Fibroblast of the aortic adventitia (primary cell): ENCODE results near the gene TMEM205. TPM values are rescaled to one million over a fixed set of nuclear protein-coding genes. Genes with fewer than 3 reads are reported as not detected.
"Not testable (repeated sequence)": the region's sequence is repeated elsewhere in the genome, so short reads cannot be mapped to it uniquely, and the experiment has no call there.

Source experiments
- DNase-seq: peaks from one replicate; pipeline ENCODE4 v3.0.0-alpha.2; 2010; ENCODE audit warnings: low read depth
- H3K4me3 ChIP-seq: 2 replicates; pipeline ENCODE4 v1.5.1; 2011; ENCODE audit warnings: low read depth, mild to moderate bottlenecking, control low read depth, low read length, moderate library complexity
- total RNA-seq: library from RNA; depleted of rRNA; stranded (reverse); fragments of >200 nt; gene quantifications from 2 replicates; pipeline ENCODE4 v1.2.3, GENCODE V29; 2012; ENCODE audit warnings: low replicate concordance
- TF ChIP-seq, protein P1 (sequence below): IDR thresholded peaks from 2 replicates; pipeline ENCODE4 v1.5.1; 2011; ENCODE audit warnings: mild to moderate bottlenecking, low read length, control low read depth, inconsistent platforms; ENCODE audit not compliant: insufficient read depth

Gene TMEM205
- total RNA-seq, 1 donor: 79.6 TPM

DNA sequence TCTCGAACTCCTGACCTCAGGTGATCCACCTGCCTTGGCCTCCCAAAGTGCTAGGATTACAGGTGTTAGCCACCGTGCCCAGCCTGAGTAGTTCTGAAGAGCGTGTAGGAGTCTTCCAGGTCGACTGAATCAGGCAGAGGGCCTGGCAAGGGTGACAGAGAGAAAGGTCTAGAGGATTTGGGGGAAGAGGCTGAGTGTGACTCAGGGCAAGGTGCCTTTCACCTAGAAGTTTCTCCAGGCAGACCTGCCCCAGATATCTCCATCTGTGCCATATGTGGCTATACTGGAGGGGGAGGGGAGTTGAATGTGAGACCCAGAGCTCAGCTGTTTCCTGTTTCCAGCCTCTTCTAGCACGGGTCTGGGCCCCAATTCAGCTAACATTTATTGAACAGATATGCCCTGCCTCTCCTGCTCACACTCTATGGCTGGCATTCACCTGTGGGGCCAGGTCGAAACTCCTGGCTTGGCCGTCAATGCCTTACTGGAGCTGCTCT lies 1.5 kb upstream of the TMEM205 start:
- TF ChIP-seq, protein P1, sequence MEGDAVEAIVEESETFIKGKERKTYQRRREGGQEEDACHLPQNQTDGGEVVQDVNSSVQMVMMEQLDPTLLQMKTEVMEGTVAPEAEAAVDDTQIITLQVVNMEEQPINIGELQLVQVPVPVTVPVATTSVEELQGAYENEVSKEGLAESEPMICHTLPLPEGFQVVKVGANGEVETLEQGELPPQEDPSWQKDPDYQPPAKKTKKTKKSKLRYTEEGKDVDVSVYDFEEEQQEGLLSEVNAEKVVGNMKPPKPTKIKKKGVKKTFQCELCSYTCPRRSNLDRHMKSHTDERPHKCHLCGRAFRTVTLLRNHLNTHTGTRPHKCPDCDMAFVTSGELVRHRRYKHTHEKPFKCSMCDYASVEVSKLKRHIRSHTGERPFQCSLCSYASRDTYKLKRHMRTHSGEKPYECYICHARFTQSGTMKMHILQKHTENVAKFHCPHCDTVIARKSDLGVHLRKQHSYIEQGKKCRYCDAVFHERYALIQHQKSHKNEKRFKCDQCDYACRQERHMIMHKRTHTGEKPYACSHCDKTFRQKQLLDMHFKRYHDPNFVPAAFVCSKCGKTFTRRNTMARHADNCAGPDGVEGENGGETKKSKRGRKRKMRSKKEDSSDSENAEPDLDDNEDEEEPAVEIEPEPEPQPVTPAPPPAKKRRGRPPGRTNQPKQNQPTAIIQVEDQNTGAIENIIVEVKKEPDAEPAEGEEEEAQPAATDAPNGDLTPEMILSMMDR: no peak
- DNase-seq: no peak
- no peak overlapping the region for H3K4me3 ChIP-seq

DNA sequence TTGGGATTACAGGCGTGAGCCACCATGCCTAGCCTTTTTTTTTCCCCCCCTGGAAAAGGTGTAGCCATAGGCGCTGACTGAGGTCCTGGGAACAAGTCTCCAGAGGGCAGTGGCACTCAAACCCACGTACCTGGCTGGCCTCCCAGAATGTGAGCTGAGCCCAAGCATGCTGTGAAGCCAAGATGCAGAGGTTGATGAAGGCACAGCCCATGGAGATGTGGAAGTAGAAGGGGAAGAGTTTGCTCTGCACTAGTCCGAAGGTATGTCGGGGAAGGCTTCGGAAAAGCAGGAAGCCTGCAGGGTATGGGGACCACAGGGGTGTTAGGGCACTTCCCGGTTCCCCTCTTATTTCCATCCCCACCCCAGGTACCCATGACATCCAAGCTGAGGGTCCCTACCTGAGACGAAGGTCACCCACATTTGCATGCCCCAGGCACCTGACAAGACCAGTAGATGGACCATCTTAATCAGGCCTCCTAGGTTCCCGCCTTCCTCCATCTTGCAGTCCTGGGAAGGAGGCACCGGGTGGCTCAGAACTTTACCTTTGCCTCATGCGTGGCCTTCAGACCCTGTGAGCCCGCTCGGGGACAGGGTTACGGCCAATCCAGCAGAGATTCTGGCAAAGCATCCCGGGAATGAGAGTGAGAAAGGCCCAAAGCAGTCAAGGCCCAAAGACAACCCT lies 805 bp downstream of the TMEM205 start:
- TF ChIP-seq, protein P1: no peak
- peak overlapping the region; percentile 88 for H3K4me3 ChIP-seq
- no peak for DNase-seq

DNA sequence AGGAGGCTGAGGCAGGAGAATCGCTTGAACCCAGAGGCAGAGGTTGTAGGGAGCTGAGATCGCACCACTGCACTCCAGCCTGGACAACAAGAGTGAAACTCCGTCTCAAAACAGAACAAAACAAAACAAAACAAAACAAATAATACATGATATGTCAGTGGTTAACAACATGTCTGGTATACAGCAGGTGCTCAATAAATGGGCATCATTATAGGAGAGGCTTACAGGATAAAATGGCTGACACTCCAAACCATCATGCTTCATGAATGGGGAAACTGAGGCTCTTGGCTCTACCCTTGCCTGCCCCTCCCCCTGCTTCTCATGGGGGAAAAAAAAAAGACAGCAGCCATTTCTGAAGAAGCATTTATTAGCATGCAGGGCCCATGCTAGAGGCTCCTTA lies 3.6 kb downstream of the TMEM205 start:
- TF ChIP-seq, protein P1: no peak
- no peak overlapping the region for H3K4me3 ChIP-seq
- no peak for DNase-seq

DNA sequence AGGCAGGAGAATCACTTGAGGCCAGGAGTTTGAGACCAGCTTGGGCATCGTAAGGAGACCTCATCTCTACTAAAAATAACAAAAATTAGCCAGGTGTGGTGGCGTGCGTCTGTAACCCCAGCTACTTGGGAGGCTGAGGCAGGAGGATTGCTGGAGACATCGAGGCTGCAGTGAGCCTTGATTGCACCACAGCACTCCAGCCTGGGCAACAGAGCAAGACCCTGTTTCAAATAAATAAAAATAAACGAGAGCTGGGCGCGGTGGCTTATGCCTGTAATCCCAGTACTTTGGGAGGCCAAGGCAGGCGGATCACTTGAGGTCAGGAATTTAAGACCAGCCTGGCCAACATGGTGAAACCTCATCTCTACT lies 6.0 kb downstream of the TMEM205 start:
- peak overlapping the region; percentile 82 for H3K4me3 ChIP-seq
- not testable (repeated sequence) for DNase-seq

DNA sequence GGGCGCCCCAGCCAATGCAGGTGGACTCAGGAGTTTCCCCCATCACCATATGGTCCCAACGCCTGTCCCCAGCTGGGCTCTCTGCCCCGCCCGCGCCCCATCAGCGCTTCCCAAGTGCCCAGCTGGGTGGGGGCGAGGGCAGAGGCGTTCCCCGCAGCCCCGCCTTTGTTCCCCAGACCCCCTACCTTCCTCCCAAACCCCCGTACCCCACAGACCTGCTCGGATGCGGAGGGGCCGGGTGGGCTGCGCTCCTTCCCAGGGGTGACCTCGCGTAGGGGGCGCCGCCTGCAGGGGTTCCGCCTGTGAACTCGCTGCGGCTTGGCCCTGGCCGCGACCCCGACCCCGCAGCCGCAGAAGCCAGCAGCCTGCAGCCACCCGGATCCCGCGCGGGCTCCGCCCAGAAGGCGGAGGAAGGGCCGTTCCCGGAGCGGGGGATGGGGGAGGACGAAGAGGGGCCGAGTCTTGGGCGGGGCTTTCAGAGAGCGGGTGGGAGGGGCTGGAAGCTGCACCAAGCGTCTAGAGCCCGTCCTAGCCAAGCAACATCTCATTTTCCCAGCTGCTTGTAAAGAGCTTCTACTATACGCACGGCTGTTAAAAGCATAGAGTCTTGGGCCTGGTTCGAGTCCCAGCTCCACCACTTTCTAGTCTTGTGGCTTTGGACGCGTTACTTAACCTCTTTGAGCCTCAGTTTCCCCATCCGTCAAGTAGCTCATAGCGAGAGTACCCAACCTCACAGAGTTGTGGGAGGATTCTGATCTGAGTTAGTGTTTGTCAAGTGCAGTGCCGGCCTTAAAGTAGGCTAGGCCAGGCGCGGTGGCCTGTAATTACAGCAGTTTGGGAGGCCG lies 6.6 kb downstream of the TMEM205 start, which contains the start of gene RAB3D:
Gene RAB3D (minus strand): TSS at position 404 of the 845 bp plus-strand sequence. CDS start 2,258 bp downstream, outside the sequence.
- peak within 1 kb of the TSS; percentile 82 for H3K4me3 ChIP-seq
- peak; percentile 87 for DNase-seq
- TF ChIP-seq, protein P1: no peak

DNA sequence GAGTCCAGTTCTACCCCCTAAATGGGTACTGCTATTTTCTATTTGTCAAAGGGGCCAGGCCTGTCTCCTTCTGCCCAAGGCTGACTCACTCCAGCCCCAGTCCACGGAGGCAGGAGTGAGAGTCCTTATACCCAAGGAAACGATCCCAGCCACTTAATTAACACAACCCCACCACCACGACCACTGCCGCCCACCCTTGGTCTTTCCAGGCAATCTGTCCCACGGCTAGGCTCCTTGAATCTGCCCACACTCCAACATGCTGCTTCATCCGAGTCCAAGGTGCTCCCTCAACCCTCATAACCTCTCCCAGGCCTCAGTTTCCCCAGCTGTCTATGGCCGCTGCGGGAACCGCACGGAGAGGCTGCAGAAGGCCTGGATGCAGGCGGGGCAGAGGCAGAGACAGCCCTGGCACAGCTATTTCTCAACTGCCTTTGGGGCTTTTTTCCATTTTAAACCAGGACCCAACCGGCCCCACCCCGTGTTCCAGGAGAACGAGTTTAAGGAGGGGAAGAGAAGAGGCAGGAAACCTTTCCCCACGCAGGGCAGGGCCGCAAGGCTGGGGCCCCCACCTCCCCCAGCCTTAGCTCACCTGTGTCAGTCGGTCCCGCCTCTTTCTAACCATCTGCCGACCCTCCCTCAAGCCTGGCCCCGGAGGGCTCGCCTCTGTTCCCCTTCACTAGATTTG lies 7.4 kb downstream of the TMEM205 start:
- peak overlapping the region; percentile 82 for H3K4me3 ChIP-seq
- TF ChIP-seq, protein P1: no peak
- DNase-seq: no peak

DNA sequence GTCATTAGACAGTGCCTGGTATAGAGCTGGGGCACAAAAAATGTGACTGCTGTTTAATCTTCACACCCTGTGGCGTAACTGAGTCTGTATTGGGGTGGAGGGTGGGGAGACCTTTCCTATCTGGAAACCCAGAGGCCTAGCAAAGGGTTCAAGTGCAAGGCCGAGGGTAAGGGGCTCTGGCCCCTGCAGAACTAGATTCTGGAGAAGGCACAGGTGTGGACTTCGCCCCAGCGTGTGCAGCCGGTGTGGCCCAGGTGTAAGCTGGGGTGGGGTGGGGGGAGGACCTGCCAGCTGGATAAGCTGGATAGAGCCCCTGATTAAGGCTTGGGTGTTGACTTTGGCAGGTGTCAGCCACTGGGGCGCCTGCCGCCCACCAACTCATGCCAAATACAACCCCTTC lies 7.9 kb downstream of the TMEM205 start:
- TF ChIP-seq, protein P1: no peak
- no peak overlapping the region for H3K4me3 ChIP-seq
- DNase-seq: no peak
